Measurements from ENCODE around the gene PITRM1.

PITRM1 gene

DNA sequence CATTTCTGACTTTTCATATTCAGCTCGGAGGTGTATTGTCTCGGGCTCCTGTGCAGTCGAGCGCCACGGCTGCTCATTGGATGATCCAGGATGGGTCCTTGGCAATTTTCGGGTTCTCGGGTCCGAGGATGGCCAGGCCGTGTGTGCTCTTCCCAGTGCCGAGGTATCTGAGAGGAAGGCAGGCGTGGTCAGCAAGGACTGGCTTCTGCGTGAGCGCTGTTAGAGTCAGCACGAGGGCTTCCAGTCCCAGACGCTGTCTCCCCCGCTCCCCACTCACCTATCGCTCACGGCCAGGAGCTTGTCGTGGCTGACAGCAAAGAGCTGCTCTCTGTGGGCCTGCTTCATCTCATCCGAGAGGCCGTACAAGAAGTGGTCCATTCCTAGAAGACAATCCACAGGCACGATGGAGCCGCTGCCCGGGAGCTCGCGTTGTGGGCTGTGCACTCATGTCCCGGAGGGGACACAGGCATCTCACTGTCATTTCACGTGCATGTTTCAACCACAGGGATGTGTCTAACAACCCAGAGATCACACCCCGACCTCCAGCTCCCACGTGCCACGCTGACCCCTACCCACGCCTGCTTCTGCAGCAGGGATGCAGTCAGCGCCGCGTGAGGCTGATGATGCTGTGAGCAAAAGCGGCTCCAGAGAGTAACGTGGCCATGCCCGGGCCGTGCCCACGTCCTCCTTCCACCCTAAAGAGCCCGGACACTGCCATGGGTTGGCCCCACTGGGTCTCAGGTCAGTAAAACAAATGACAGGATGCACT lies 34.4 kb downstream of the PITRM1 start:
- peak; percentile 59 for DNase-seq

DNA sequence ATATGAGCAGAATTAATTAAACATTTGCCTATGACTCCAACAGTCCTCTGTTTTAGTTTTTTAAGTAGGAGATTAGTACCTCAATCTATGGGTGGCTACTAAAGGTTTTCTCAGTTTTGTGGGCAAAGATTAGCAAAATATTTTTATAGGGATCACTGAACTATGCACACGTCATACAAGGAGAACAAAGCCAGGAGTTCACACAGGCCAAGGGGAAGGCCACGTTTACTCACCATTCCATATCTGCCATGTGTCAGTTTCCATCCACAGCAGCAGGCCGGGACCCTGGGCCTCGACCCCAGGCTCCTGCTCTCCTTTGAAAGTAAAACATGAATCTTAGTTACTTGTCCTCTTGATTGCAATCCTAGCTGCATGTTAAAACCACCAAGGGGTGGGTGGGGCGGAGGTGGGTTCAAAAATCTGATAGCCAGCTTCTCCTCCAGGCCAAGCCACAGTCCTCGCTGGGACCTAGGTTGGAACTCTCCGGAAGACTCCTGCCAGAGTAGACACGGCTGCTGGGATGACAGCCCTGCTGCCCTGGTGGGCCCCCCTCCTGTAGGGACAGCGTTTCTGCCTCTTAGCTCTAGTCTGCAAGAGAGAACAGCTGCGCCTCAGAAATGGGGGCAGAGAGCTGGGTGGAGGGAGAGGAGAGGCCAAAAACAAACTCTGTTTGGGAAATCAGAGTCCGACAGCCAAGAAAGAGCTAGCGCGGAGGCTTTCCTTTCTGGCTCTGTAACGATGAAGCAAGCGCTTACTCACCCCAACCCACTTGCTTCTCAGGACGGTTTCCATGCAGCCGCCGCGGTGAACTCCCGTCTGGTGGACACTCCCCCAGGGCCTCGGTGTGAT lies 35.6 kb downstream of the PITRM1 start:
- peak; percentile 60 for DNase-seq

DNA sequence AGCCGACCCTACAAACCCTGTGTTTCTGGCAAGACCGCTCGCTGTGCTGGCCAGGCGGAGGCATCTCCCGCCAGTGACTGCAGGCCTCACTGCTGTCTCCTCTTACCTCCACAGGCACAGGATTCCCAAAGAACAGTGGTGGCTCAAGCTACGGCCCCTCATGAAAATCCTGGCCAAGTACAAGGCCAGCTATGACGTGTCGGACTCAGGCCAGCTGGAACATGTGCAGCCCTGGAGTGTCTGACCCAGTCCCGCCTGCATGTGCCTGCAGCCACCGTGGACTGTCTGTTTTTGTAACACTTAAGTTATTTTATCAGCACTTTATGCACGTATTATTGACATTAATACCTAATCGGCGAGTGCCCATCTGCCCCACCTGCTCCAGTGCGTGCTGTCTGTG lies 36.2 kb downstream of the PITRM1 start:
- DNase-seq, result peak; percentile 50

DNA sequence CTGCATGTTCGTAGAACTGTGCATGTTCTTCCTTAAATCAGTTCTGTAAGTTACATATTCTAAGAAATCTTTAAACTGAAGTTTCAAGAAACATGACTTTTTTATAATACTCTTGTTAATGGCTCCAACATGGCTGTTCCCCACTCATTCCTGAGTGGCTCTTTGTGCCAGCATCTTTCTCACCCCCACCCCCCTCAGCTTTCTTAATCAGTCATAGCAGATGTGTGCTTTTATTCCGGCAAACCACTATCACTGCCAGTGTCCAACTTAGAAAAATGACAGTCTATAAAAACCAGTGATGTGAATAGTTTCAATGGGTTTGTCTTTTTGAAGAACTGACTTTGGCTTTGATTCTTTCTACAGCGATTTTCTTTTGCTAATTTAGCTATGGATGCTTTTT lies 37.6 kb downstream of the PITRM1 start:
- no peak for DNase-seq

DNA sequence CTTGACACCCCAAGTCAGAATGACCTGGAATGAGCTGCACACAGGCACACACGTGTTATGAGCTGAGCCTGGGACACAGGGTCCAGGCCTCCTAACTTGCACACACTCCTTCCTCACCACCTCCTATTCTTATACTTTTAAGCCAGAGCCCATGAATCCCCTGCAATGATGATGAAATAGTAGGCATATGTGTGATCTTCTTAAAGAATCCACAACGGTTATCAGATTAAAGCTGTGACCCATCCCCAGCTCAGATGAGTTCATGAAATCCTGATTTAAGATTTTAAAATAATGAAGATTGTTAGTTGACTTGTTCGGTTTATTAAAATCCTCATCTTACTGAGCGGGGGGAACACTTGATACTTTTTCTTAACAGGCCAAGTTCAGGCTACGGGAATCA lies 38.6 kb downstream of the PITRM1 start:
- DNase-seq, result no peak

DNA sequence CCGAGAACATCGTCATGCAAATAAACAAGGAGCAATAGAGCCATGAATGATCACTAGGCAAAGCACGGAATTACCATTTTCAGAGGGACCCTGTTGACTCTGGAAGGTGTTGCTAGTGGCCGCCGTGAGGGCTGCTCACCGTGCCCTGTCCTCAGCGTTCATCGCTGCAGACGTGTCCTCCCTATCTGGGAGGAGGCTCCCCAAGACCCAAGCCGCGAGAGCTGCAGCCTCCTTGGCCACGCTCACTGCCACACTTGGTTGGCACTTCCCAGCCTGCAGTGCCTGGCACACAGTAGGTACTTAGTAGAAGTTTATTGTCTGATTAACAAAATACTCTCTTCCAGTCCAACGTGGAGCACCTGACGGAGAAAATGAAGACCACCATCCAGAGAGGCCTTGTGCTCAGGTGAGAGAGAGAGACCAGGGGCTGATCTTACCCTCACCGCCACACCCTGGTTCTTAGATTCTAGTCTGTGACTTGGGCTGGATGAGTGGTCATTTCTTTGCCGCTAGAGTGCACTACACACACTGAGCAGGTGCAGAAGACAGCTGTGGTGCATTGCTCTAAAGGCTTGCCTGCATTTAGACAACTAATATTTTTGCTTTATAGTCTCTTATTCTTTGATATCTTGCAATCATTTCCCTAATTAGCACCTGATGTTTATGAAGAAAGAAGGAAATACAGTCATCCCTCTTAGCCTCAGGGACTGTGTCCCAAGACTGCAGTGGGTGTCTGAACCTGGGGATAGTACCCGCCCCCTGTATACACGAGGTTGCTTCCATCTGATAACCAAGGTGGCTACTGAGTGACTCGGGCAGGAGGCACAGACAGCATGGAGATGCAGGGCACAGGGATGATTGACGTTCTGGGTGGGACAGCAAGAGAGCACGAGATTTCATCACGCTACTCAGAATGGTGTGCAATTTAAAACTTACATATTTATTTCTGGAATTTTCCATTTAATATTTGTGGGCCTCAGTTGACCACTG lies 40.3 kb downstream of the PITRM1 start:
- DNase-seq, result peak; percentile 30

DNA sequence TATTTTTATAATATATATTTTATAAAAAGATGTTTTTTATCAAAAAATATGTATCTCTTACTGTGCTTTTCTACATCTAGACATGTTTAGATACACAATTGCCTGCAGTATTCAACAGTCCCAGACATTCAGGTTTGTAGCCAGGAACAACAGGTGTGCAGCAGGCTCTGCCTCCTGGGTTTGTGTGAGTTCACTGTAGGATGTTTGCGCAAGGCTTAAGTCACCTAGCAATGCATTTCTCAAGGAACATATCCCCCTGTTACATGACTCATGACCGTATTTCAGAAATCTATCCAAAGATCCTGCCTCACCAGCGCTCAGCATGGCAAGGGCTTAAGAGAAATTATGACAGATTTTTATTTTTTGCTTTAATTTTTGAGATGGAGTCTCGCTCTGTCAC lies 41.5 kb downstream of the PITRM1 start:
- DNase-seq, result no peak

DNA sequence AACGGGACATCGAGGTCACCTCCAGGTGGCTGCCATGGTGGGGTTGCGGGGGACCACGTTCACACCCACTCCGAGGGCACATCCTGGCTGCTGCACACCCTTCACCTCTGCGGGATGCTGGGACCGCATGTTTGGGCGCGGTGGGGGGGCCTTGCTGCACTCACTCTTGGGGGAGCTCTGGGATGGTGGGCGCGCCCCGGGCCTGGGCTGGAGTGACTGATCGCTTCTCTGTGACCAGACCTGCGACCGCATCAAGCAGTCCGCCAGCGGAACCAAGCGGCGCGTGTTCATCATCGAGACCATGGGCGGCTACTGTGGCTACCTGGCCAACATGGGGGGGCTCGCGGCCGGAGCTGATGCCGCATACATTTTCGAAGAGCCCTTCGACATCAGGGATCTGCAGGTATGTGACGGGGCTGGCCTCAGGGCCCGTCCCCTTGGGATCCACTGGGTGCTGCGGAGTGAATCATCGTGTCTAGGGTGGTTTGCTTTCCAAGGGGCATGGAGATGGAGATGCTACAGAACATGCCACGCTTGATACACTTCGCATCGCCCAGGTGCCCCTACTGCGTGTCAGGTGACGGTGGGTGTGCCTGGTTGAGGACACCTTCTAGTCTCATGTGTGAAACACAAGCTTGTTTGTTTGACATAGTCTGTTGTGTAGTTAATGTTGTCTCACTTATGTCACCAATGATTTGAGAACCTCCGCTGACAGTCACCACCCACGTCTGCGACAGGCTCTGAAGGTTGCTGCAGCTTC lies 42.8 kb downstream of the PITRM1 start:
- no peak for DNase-seq

DNA sequence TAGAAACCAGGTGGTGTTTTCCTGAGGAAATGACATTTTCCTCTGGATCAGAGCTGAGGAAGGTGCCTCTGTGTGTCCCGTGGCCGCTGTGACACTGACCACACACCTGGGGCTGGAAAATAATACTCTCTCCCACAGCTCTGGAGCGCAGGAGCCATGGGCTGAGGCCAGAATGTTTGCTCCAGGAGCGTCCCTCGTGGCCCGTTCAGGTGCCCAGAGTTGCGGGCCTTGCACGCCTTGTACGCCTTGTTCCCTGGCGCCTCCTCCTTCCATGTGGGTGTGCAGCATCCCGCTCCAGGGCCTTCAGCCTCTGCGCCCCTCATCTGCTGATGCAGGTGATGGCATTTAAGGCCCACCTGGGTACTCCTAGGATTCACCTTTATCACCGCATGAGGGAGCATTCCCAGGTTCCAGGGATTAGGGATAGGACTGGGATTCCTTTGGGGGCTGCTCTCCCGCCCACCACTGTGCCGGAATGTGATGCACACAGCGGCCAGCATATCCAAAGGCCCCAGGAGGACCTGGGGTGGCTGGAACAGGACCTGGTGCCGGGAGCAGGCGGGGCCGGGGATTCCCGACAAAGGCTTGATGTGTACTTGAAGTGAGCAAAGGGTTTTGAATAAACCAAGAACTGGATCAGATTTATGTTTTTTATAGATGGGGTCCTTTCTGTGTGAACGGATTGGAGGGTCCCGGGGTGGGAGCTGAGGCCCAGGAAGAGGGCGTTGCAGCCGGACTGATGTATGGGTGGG lies 44.0 kb downstream of the PITRM1 start:
- DNase-seq, result no peak

DNA sequence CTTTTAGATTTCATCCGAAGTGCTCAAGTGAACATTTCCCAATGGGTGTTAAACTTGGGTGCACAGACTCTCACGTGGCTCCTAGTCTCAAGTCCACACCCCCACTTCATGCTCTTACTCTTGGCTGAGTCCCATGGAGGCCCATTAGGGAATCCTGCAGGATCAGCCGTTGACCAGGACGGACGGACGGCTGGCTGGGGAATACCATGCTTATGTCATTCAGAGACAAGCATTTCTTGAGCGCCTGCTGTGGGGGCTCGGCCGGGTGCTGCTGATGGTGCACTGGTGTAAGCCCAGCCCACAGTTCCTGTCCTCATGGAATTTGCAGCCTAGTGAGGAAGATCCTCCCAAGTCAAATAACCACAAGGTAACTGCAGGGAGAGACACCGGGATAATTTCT lies 44.7 kb downstream of the PITRM1 start:
- no peak for DNase-seq

DNA sequence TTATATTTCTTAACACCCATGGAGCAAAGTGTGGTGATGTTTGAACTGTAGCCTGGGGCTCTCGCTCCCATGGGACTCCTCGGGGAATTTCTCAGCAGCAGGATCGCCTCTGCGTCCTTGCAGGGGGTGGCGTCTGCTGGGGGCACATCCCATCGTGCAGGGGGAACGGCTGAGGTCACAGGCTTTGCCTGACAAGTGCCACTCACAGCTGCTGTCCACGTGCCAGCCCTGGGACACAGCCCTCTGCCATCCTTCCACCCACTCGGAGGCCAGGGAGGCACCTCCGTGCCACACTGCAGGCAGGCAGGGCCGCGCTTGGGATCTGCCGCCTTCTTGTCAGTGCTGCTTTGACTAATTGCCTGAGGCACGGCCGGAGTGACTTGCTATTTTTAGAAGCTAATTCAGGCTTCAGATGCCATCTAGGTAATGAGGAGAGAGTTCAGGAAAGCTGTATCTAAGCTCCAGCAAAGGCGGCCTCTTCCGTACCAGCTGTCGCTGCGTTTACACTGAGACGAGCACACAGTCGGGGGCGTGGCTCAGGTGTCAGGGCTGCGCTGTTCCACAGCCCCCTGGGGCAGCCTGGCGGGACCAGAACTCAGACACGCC lies 45.7 kb downstream of the PITRM1 start:
- no peak for DNase-seq

DNA sequence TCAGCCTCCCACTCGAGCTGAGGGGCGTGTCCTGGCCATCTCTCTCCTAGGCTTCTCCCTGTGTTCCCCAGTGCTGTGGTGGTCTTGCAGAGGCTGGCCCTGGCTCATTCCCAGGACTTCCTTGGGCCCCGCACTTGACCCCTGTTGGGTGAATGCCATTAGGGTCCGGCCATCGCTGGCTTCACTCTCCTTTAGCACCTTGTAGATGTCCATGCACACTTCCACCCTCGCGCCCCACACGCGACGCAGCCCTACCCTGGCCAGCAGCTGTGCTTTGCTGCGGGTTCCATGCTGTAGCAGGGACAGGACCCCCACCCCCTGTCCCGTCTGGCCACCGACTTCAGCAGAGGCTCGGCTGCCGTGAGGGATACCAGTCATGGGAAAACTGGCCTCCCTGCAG lies 46.3 kb downstream of the PITRM1 start:
- DNase-seq, result no peak

DNA sequence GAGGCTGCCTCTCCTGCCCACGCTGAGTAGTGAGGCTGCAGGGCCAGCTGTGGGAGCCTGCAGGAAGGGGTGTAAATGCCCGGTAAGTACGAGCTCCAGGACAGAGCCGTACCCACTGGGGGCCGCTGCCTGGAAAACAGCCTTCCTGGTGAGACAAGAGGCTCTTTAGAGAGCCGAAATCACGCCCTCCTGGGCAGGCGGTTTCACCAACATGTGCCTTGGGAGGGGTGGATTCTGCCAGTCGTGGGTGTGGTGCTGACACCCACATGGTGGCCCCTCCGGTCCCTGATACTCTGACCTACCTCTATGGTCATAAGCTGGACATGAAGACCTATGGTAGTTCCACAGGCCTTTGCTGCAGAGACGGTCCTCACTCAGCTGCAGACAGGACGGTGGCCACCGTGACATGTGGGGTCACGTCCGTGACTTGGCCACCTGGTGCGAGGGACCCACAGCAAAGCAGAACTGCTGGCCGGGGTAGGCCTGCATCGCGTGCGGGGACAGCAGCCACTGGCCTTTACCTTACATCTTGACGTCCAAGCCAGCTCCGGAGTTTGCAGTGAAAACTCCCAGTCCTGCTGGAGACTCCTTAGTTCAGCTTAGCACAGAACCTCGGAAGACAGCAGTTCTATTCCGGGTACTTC lies 46.9 kb downstream of the PITRM1 start:
- DNase-seq, result no peak

DNA sequence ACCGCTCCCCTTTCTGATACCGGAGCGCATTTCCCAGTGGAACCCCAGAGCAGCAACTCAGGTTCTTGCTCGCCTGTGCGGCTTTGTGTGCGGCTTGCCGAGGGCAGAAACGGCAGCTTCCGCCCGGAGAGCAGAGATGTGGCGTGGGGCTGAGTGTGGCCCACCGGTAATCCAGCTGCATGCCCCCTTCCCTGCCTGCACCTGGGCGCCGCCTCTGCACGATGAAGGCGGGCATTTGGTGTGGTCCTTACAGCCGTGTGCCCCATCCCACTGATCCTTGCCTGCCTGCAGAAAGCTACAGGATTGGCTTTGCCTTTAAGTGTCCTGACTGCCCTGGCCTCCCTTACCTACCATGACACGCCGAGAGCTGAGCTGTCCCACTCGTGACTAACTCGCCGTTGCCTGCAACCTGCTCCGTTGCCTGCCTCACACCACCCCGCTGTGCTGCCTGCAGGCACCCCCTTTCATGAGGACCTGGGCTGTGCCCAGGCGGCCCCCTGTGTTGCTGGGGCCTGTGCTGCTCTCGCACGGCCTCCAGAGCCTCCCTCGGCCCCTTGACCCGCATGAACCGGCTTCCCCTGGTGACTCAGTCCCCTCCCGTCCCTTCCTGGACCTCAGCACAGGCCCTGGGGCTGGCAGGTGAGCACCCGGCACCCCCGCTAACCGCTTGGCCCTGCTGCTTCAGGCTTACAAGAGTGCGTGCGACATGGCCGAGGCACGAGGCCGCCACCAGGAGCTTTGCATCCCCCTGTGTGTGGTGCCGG lies 48.0 kb downstream of the PITRM1 start:
- DNase-seq, result no peak

DNA sequence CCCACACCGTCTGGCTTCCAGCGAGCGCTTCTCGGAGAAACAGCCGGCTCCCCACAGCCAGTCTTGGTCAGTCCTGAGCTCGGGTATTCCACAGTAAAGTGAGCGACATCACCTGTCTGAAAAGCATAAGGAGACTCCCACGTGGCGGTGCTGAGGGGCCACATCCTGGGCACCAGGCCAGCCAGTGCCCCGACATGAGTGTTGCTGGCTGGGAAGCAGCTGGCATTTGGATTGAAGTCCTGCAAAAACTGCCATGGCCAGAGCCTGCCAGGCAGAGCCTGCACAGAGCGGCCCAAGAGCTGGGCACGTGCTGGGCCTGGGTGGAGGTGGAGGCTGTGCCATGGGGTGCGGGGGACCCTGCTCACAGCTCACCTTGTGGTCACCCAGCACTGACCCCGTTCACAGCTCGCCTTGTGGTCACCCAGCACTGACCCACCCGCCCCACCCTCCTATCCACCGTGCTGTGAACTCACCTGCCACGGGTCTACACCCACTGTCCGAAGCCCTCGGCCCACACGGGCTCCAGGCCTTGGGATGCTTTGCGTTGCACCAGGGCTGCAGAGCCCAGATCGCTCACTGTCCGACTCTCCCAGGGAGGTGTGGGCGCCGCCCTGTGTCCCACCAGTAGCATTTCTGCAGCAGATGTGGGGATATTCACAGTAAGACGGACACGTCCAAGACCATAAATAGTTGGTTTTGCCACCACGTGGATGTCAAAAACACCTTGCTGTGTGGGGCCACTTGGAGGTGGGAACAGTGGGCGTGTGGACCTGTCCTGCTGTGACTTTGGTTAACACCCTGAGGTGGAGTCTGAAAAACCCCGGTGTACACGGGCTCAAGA lies 48.8 kb downstream of the PITRM1 start:
- no peak for DNase-seq

DNA sequence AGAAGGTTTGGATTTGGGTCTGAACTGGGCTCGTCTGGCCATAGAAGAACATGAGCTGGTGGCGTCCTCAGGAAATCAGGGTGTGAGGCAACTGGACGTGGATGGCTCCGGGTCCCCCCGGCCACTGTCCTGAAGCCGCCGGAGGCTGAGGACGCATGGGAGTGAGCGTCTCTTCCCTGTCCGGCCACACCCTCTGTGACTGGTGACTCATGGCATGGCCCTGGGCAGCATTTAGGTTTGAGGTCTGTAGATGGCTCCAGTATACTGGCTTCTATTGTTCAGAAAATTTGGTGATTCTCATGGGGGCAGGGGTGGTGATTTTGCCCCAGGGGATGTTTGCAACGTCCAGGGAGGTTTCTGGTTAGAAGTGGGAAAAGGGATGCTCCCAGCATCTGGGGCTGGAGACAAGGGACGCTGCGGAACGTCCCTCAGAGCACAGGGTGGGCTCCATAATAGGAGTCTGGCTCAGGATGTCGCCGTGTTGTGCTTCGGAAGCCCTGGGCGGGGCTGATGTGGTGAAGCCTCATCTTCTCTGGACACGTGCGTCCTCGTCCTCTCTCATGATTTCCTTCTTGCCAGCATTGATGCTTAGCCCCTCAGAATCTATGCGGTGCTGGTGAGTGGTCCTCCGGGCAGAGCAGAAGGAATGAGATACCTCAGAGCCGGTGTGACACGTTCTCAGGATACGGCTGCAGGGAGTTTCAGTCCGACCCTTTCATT lies 49.9 kb downstream of the PITRM1 start:
- DNase-seq, result no peak

DNA sequence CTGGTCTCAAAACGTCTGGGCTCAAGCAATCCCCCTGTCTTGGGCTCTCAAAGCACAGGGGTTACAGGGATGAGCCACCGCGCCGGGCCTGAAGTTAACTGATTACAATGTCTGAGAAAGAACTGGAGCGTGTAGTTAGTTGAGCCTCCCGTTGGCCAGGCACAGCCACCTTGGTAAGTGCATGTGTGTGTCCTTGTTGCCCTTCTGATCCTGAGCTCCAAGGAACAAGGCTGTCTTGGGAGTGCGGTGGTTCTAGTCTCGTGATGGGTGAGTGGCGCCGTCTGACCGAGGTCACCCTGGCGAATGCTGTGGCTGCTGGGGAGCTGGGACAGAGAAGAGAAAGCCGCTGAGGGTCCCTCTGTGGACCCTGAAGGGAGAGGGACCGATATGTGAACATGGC lies 50.5 kb downstream of the PITRM1 start:
- DNase-seq, result no peak

DNA sequence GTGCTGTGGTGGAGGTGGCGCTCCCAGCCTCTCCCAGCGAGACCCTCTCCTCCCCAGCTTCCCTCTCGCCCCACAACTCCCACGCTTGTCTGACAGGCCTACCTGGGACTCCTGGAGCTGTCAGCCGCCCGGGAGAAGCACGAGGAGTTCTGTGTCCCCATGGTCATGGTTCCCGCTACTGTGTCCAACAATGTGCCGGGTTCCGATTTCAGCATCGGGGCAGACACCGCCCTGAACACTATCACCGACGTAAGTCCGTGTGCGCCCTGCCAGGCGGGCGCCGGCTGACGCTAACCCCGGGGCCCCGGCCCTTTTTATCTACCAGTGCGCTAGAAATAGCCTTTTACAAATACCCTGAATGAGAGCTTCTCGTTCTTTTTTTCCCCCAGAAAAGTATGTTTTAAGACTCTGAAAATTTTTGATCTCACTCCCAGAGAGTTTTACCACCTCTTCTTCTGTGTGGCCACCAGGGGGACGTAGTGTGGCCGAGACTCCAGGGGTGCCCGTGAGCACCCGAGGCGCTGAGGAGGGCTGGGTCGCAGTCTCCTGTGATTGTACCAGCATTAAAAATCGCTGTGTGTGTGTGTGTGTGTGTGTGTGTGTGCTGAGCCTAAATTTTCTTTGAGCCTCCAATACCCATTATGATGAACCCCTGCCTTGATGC lies 52.7 kb downstream of the PITRM1 start:
- no peak for DNase-seq
